ENCODE measurements around the gene CSNK1D.

- TF ChIP-seq, protein P1, sequence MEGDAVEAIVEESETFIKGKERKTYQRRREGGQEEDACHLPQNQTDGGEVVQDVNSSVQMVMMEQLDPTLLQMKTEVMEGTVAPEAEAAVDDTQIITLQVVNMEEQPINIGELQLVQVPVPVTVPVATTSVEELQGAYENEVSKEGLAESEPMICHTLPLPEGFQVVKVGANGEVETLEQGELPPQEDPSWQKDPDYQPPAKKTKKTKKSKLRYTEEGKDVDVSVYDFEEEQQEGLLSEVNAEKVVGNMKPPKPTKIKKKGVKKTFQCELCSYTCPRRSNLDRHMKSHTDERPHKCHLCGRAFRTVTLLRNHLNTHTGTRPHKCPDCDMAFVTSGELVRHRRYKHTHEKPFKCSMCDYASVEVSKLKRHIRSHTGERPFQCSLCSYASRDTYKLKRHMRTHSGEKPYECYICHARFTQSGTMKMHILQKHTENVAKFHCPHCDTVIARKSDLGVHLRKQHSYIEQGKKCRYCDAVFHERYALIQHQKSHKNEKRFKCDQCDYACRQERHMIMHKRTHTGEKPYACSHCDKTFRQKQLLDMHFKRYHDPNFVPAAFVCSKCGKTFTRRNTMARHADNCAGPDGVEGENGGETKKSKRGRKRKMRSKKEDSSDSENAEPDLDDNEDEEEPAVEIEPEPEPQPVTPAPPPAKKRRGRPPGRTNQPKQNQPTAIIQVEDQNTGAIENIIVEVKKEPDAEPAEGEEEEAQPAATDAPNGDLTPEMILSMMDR (IDR thresholded peaks at IDR 0.05; ENCODE audit: borderline replicate concordance, extremely low read depth, low read length, poor library complexity, severe bottlenecking): no peak
- no peak for TF ChIP-seq EZH2 (IDR thresholded peaks at IDR 0.05; ENCODE audit: borderline replicate concordance, low read depth, low read length, severe bottlenecking)
These were observed 18.2 kb upstream of the CSNK1D start for GRCh38 chr17:82291582-82292250.
